ENCODE data around the gene PRKAG2.

The PRKAG2 gene

GRCh38 chr7:151708610-151709009, 168.3 kb downstream of the PRKAG2 start:
- 0 out of 22 replicates have a peak, but pooled peaks cover 0 to 3% (median 0%) of the 10 kb centered on the region in 11 experiments for H3K27me3 ChIP-seq
- no peak overlapping the region for H3K4me2 ChIP-seq
- no peaks in the 10 kb centered on the region for H3K36me3 ChIP-seq
- no peak overlapping the region for H3K9ac ChIP-seq
- no peak for TF ChIP-seq Cebpa-rat (IDR thresholded peaks at IDR 0.05)
- no peaks in the 10 kb centered on the region for H3K9me3 ChIP-seq (replicated peaks in 1 of 11)
- H3K27ac ChIP-seq, result no peak overlapping the region
- H3K4me3 ChIP-seq, result no peak overlapping the region
- peaks cover 0 to 25% (median 0%) of the 10 kb centered on the region in 11 experiments; a peak in 2 of 22 replicates for H4K20me1 ChIP-seq
- peaks cover 28 to 79% (median 45%) of the 10 kb centered on the region in 10 experiments for H3K4me1 ChIP-seq

GRCh38 chr7:151707757-151708156, 169.2 kb downstream of the PRKAG2 start:
- Histone ChIP-seq H3K27ac (no peak overlapping the region), H3K9ac (no peak overlapping the region), H3K9me3 (replicated peaks in 1 of 11) (no peaks in the 10 kb centered on the region), H3K27me3 (0 out of 22 replicates have a peak, but pooled peaks cover 0 to 3% (median 0%) of the 10 kb centered on the region in 11 experiments), H4K20me1 (peaks cover 0 to 30% (median 0%) of the 10 kb centered on the region in 11 experiments; a peak in 3 of 22 replicates), H3K36me3 (no peaks in the 10 kb centered on the region), H3K4me3 (no peak overlapping the region), H3K4me1 (peaks cover 20 to 70% (median 36%) of the 10 kb centered on the region in 10 experiments), H3K4me2 (0 out of 22 replicates have a peak overlapping the region, but pooled peaks of 1 of the 11 experiments have one; percentile 69)
- no peak for TF ChIP-seq Cebpa-rat (IDR thresholded peaks at IDR 0.05)

GRCh38 chr7:151707105-151707469, 169.8 kb downstream of the PRKAG2 start:
- Histone ChIP-seq H3K4me1 (peaks cover 13 to 64% (median 30%) of the 10 kb centered on the region in 10 experiments), H4K20me1 (peaks cover 0 to 30% (median 0%) of the 10 kb centered on the region in 11 experiments; a peak in 3 of 22 replicates), H3K36me3 (no peaks in the 10 kb centered on the region), H3K4me3 (no peak overlapping the region), H3K27ac (no peak overlapping the region), H3K9me3 (replicated peaks in 1 of 11) (no peaks in the 10 kb centered on the region), H3K27me3 (0 out of 22 replicates have a peak, but pooled peaks cover 0 to 3% (median 0%) of the 10 kb centered on the region in 11 experiments), H3K9ac (no peak overlapping the region), H3K4me2 (peak overlapping the region in 4 of 11 experiments; percentile 6 to 69 (median 68); a peak in 4 of 22 replicates)
- TF ChIP-seq Cebpa-rat (IDR thresholded peaks at IDR 0.05), result no peak

DNA sequence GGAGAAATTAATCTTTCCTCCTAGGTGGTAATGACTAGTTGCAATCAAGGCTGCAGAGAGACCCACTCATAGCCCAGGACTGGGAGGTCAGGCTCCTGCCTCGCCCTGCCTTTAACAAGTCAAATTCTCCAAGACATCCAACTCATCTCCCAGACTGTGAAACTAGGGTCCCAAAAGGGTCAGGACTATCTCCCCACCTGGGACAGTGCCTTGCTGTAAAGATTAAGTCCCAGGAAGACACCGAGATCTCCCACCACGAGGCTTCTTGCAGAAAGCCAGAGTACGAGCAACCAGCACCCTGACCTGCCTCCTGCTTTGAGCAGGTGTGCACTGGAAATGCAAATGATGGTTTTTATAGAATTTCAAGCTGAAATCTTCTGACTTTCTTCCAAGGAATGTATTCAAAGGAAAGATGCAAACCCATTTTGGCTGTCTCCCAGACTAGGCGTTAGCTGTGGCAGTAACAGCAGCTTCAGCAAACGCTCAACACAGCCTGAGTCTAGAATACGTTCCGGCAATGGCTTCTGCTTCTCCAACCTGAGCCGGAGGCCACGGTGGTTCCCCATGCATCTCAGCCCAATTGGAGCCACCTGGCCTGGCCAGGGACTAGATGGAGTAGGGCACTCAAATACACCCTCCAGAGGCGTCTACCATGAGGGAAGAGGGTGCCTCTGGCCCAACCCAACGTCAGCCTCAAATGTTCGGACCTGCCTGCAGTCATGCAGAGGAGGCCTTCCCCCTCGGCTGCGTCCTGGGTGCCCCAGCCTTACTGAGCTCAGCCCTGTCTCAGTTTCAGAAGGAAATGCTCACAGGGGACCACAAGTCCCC, 170.4 kb downstream of the PRKAG2 start:
- TF ChIP-seq Cebpa-rat (IDR thresholded peaks at IDR 0.05), result no peak
- Histone ChIP-seq H3K9me3 (replicated peaks in 1 of 11) (no peaks in the 10 kb centered on the region), H3K9ac (no peak overlapping the region), H3K4me3 (no peak overlapping the region), H3K4me1 (peaks cover 9 to 62% (median 24%) of the 10 kb centered on the region in 10 experiments), H3K36me3 (no peaks in the 10 kb centered on the region), H4K20me1 (peaks cover 0 to 30% (median 0%) of the 10 kb centered on the region in 11 experiments; a peak in 3 of 22 replicates), H3K27me3 (0 out of 22 replicates have a peak, but pooled peaks cover 0 to 3% (median 0%) of the 10 kb centered on the region in 11 experiments), H3K27ac (no peak overlapping the region), H3K4me2 (peak overlapping the region in 10 of 11 experiments; percentile 52 to 71 (median 64); a peak in 17 of 22 replicates)

DNA sequence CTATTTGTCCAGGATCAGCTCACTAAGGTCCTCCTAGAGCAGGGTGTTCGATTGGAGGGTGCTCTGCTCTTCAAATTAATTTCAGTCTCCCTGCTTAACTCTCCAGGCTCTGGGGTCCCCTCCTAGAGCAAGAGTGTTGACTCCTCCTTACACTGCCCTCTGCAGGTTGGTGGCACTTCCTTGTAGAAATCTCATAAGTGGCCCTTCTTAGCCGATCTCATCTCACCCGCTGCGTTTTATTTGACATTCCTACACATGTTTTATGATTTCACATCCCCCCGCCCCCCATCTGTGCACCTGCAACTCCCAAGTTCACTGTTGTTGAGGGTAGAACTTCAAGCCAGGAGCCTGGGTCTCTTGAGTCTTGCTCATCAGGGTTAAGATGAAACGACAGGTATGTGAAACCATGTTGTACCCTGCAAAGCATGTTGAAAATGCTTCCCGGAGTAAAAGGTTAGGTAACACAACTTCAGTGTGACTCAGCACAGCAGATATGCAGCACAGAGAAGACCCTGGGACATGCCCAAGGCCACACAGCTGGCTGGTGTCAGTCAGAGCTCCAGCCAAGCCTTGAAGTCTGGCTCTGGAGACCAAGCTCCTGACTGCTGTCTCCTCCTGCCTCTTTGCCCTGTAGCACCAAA, 171.2 kb downstream of the PRKAG2 start:
- Histone ChIP-seq H4K20me1 (peaks cover 0 to 33% (median 0%) of the 10 kb centered on the region in 11 experiments; a peak in 3 of 22 replicates), H3K9me3 (replicated peaks in 1 of 11) (no peaks in the 10 kb centered on the region), H3K36me3 (no peaks in the 10 kb centered on the region), H3K9ac (0 out of 22 replicates have a peak overlapping the region, but pooled peaks of 2 of the 11 experiments have one; percentile 3 to 39), H3K4me1 (peaks cover 13 to 62% (median 28%) of the 10 kb centered on the region in 10 experiments), H3K27ac (no peak overlapping the region), H3K4me3 (0 out of 20 replicates have a peak overlapping the region, but pooled peaks of 1 of the 10 experiments have one; percentile 5), H3K27me3 (0 out of 22 replicates have a peak, but pooled peaks cover 0 to 3% (median 0%) of the 10 kb centered on the region in 11 experiments), H3K4me2 (peak overlapping the region; percentile 40 to 71 (median 61))
- TF ChIP-seq Cebpa-rat (IDR thresholded peaks at IDR 0.05), result no peak

- Histone ChIP-seq H3K9me3 (replicated peaks in 1 of 11) (no peaks in the 10 kb centered on the region), H3K27me3 (0 out of 22 replicates have a peak, but pooled peaks cover 0 to 3% (median 0%) of the 10 kb centered on the region in 11 experiments), H3K9ac (0 out of 22 replicates have a peak overlapping the region, but pooled peaks of 2 of the 11 experiments have one; percentile 3 to 39), H3K4me2 (peak overlapping the region; percentile 40 to 71 (median 61); a peak in 21 of 22 replicates), H4K20me1 (peaks cover 0 to 39% (median 0%) of the 10 kb centered on the region in 11 experiments; a peak in 3 of 22 replicates), H3K4me3 (0 out of 20 replicates have a peak overlapping the region, but pooled peaks of 1 of the 10 experiments have one; percentile 5), H3K4me1 (peaks cover 19 to 62% (median 34%) of the 10 kb centered on the region in 10 experiments), H3K36me3 (no peaks in the 10 kb centered on the region), H3K27ac (no peak overlapping the region)
- TF ChIP-seq Cebpa-rat (IDR thresholded peaks at IDR 0.05), result no peak
These were observed 171.8 kb downstream of the PRKAG2 start for GRCh38 chr7:151704960-151705635.

GRCh38 chr7:151704299-151704959, 172.5 kb downstream of the PRKAG2 start:
- Histone ChIP-seq H3K4me2 (peak overlapping the region in 8 of 11 experiments; percentile 57 to 71 (median 68); a peak in 16 of 22 replicates), H3K9ac (no peak overlapping the region), H4K20me1 (peaks cover 0 to 43% (median 0%) of the 10 kb centered on the region in 11 experiments; a peak in 3 of 22 replicates), H3K4me1 (peaks cover 26 to 62% (median 41%) of the 10 kb centered on the region in 10 experiments), H3K27ac (no peak overlapping the region), H3K4me3 (no peak overlapping the region), H3K9me3 (replicated peaks in 1 of 11) (no peaks in the 10 kb centered on the region), H3K27me3 (0 out of 22 replicates have a peak, but pooled peaks cover 0 to 3% (median 0%) of the 10 kb centered on the region in 11 experiments), H3K36me3 (no peaks in the 10 kb centered on the region)
- no peak for TF ChIP-seq Cebpa-rat (IDR thresholded peaks at IDR 0.05)

Measured in BLaER1 treated with 17β-estradiol and CSF1 and Interleukin-3, amounts not matched to agents 10 nM and 100 nM (cell line).